HL-60/S4 treated with retinoic acid at 250 ng/mL for 4 days and 3 days (cell line): ENCODE measurements around the gene TOM1.
"Not testable (repeated sequence)": the region's sequence is repeated elsewhere in the genome, so short reads cannot be mapped to it uniquely, and the experiment has no call there.

Experiments
- in situ Hi-C: fragments of 300-500 bp; cut with MboI; formaldehyde crosslinking; loops from 2 replicates; pipeline ENCODE4 v1.7.0; 2022; ENCODE audit warnings: low sequenced_read_pairs

The TOM1 gene

GRCh38 chr22:35393116-35394010, 93.7 kb downstream of the TOM1 start:
- in situ Hi-C loops = no loop called here

GRCh38 chr22:35394011-35394312, 94.3 kb downstream of the TOM1 start:
- in situ Hi-C loops = no loop called here

GRCh38 chr22:35394810-35395563, 95.3 kb downstream of the TOM1 start:
- in situ Hi-C loops = no loop called here

GRCh38 chr22:35396622-35397021, 96.9 kb downstream of the TOM1 start:
- in situ Hi-C loops = not testable (repeated sequence)

GRCh38 chr22:35397095-35397904, 97.6 kb downstream of the TOM1 start:
- in situ Hi-C loops = no loop called here
